Upper lobe of right lung (tissue), 1 donor: ENCODE measurements around the gene ACTA2. TPM values are rescaled to one million over a fixed set of nuclear protein-coding genes. Genes with fewer than 3 reads are reported as not detected.

Source experiments
- ATAC-seq: fragments of 200-7000 bp; cut with Tn5 transposase; one replicate; pipeline ENCODE4 v1.9.1; 2020; ENCODE audit warnings: mild to moderate bottlenecking, moderate library complexity
- DNase-seq: peaks from one replicate; pipeline ENCODE4 v3.0.0-alpha.2; 2020
- H3K27ac ChIP-seq: fragments of 200-600 bp; one replicate; pipeline ENCODE4 v1.8.0; 2022
- H3K27me3 ChIP-seq: fragments of 200-600 bp; one replicate; pipeline ENCODE4 v1.8.0; 2022; ENCODE audit warnings: mild to moderate bottlenecking
- H3K36me3 ChIP-seq: fragments of 200-600 bp; one replicate; pipeline ENCODE4 v1.8.0; 2022
- H3K4me1 ChIP-seq: fragments of 200-600 bp; one replicate; pipeline ENCODE4 v1.8.0; 2022
- H3K4me3 ChIP-seq: fragments of 200-600 bp; one replicate; pipeline ENCODE4 v1.8.0; 2022; ENCODE audit warnings: mild to moderate bottlenecking
- H3K9me3 ChIP-seq: fragments of 200-600 bp; one replicate; pipeline ENCODE4 v1.8.0; 2022
- intact Hi-C: fragments of 100-400 bp; cut with DNase I; formaldehyde crosslinking; loops from one replicate; pipeline ENCODE4 v1.11.0; 2022
- total RNA-seq: library from RNA; stranded (reverse); fragmentation: NEBNext Ultra II Directional; extraction: Animal tissue kit (Norgen Biotek cat#: 25700); gene quantifications from one replicate; pipeline ENCODE4 v1.2.1, GENCODE V29; 2021
- TF ChIP-seq, protein P1 (sequence below): fragments of 200-600 bp; IDR thresholded peaks from one replicate; pipeline ENCODE4 v1.8.0; 2022; ENCODE audit warnings: antibody characterized with exemption
- donor health status: DM: no; HTN: yes; CAD: no; lungs with severe emphysema.

The ACTA2 gene
- total RNA-seq, 1 donor from 2014 or later = 478 TPM

DNA sequence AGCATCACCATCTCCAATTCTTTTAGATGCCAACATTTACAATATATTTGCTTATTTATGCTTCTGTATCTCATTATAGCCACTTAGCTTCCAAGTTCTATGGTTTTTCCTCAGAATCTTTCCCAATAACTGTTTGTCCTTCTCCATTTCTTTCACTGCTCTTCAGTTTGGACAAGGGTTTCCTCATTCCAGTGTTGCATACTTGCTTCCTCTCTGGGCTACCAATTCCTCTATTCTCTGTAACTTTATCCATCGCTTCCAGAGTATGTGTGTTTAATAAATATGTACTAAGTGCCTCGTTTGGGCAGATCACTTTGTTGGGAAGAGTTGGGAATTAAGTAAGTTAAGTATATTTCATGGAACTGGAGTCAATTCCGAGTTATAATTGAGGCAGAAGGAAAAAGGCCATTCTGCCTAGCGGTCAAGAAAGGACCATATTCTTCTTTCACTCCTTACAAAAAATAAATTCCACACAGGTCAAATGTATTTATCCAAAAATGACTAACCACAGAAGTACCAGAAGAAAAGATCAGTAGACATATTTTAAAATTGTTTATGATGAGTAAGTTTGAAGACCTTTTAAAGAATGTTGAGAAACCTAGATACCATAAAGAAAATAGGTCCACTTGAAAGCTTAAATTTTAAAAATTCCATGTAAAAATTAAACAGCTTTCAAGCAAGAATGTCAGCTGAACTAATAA lies 61.7 kb downstream of the ACTA2 start:
- H3K4me3 ChIP-seq = no peak overlapping the region
- DNase-seq = no peak
- TF ChIP-seq, protein P1, sequence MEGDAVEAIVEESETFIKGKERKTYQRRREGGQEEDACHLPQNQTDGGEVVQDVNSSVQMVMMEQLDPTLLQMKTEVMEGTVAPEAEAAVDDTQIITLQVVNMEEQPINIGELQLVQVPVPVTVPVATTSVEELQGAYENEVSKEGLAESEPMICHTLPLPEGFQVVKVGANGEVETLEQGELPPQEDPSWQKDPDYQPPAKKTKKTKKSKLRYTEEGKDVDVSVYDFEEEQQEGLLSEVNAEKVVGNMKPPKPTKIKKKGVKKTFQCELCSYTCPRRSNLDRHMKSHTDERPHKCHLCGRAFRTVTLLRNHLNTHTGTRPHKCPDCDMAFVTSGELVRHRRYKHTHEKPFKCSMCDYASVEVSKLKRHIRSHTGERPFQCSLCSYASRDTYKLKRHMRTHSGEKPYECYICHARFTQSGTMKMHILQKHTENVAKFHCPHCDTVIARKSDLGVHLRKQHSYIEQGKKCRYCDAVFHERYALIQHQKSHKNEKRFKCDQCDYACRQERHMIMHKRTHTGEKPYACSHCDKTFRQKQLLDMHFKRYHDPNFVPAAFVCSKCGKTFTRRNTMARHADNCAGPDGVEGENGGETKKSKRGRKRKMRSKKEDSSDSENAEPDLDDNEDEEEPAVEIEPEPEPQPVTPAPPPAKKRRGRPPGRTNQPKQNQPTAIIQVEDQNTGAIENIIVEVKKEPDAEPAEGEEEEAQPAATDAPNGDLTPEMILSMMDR = no peak
- ATAC-seq = peak; percentile 29
- H3K36me3 ChIP-seq = no peaks in the 10 kb centered on the region
- H3K4me1 ChIP-seq = peaks cover 5% of the 10 kb centered on the region
- no peaks in the 10 kb centered on the region for H3K9me3 ChIP-seq
- no peak overlapping the region for H3K27ac ChIP-seq
- H3K27me3 ChIP-seq = no peaks in the 10 kb centered on the region
- intact Hi-C loops = no loop called here

DNA sequence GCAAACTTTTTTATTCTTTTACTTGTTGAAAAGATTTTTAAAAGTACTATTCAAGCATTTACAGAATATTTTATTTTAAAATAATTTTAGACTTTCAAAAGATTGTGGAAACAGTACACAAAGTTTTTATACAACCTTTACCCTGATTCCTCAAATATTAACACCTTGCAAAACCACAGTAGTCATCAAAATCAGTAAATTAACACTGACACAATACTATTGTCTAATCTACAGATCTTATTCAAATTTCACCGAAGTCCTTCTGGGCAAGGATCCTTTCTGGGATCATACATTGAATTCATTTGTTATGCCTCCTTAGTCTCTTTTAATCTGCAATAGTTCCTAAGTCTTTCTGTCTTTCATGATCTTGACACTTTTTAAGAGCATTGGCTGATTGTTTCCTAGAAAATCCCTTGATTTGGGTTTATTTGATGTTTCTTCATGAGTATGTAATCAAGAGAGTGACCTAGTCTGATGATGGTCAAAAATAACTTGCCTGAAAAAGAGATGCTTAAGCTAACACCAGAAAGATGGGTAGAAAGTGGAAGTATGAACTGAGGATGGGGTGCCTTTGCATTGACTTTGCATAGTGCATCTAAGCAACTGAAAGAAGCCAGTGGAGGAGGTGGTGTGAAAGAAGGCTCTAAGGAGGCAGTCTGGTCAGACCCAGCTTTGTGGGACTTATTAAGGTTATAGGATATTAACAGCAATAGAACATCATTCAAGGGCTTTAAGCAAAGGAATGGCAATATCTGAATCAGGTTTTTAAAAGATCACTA lies 62.8 kb downstream of the ACTA2 start:
- no peak for ATAC-seq
- Histone ChIP-seq H3K27me3 (no peaks in the 10 kb centered on the region), H3K36me3 (no peaks in the 10 kb centered on the region), H3K27ac (no peak overlapping the region), H3K4me1 (peaks cover 5% of the 10 kb centered on the region), H3K9me3 (no peaks in the 10 kb centered on the region), H3K4me3 (no peak overlapping the region)
- DNase-seq = no peak
- TF ChIP-seq, protein P1 = no peak
- intact Hi-C loops = no loop called here

DNA sequence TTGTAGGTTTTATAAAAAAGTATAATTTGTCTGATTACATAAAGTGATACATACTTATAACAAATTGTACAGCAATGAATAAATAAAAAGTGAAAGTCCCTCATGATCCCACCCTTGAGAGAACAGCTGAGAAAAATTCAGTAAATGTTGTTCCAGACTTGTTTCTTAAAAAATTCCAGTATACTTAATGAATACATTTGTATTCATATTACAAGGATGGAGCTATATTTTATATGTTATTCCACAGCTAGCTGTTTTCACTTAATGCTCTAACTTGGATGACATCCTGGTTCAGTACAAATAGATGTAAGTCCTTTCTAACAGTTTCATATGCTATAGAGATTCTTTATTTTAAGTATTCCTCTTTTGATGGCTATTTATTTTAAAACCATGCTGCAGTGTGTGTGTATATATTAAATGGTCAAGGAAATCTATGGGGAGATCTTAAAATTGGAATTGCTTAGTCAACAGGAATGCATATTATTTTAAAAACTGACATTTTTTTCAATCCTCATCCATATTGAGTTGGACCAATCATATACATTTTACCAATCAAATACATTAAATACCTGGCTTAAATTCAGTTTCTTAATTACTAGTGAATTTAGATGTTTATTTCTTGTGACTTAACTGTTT lies 63.6 kb downstream of the ACTA2 start:
- H3K27ac ChIP-seq = no peak overlapping the region

DNA sequence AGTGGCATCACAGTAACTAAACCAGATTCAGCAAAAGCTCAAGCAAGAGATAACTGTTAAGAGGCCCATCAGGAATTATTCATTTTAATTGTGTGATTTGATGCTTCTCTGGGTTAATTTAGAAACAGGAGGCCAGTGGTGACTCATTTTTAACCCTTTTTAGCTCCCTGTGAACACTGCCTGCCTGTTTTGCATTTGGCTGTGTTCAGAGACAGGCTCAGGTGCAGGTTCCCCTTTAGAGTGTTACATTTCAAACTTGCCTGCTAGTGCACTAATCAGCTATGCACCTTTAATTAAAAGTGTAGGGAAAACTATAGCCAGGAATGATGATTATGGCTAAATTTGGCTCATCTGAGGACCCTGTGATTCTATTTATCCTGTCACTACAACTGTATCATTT lies 66.0 kb downstream of the ACTA2 start:
- no peak for DNase-seq
- intact Hi-C loops = no loop called here
- Histone ChIP-seq H3K36me3 (no peaks in the 10 kb centered on the region), H3K4me3 (no peak overlapping the region), H3K4me1 (peaks cover 14% of the 10 kb centered on the region), H3K9me3 (no peaks in the 10 kb centered on the region), H3K27me3 (no peaks in the 10 kb centered on the region), H3K27ac (no peak overlapping the region)
- ATAC-seq = no peak
- TF ChIP-seq, protein P1 = no peak

More for the DNA sequence above, 63.6 kb downstream of the ACTA2 start:
- H3K27me3 ChIP-seq = no peaks in the 10 kb centered on the region
- TF ChIP-seq, protein P1 = no peak
- DNase-seq (no peak), ATAC-seq (no peak)
- H3K4me3 ChIP-seq = no peak overlapping the region
- intact Hi-C loops = no loop called here
- no peaks in the 10 kb centered on the region for H3K9me3 ChIP-seq
- peaks cover 5% of the 10 kb centered on the region for H3K4me1 ChIP-seq
- no peaks in the 10 kb centered on the region for H3K36me3 ChIP-seq

Other genes starting within 250 kb of the ACTA2 start
- gene LIPK, start 246.5 kb downstream of the ACTA2 start, total RNA-seq = not detected
- gene LIPN, start 192.8 kb downstream of the ACTA2 start, total RNA-seq = 1.0 TPM
- not detected for gene LIPM, start 150.0 kb downstream of the ACTA2 start, total RNA-seq
- 2.3 TPM for gene ANKRD22, start 100.9 kb downstream of the ACTA2 start, total RNA-seq
- gene STAMBPL1, start 72.5 kb downstream of the ACTA2 start, total RNA-seq = 6.8 TPM
- gene FAS, start 38.0 kb upstream of the ACTA2 start, total RNA-seq = 41.2 TPM